ENCODE measurements around the gene FHAD1.

FHAD1 gene

DNA sequence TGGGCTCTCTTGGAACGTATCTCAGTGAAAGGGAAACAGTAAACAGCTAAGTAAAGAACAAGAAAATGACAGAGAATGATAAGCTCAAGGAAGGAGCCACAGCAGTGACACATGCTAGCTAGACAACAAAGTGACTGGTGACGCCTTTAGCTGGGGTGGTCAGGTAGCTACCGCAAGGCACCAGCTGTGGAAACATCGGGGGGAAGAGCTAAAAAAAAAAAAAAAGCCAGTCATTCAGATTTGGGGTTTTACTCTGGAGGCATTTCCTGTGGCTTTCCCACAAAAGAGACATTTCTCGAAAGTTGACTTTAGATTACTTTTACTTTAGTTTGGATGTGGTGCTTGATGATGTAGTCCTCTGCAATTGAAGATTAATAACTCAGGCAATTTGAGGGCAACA lies 2.1 kb downstream of the FHAD1 start:
- FAIRE-seq, result no peak

DNA sequence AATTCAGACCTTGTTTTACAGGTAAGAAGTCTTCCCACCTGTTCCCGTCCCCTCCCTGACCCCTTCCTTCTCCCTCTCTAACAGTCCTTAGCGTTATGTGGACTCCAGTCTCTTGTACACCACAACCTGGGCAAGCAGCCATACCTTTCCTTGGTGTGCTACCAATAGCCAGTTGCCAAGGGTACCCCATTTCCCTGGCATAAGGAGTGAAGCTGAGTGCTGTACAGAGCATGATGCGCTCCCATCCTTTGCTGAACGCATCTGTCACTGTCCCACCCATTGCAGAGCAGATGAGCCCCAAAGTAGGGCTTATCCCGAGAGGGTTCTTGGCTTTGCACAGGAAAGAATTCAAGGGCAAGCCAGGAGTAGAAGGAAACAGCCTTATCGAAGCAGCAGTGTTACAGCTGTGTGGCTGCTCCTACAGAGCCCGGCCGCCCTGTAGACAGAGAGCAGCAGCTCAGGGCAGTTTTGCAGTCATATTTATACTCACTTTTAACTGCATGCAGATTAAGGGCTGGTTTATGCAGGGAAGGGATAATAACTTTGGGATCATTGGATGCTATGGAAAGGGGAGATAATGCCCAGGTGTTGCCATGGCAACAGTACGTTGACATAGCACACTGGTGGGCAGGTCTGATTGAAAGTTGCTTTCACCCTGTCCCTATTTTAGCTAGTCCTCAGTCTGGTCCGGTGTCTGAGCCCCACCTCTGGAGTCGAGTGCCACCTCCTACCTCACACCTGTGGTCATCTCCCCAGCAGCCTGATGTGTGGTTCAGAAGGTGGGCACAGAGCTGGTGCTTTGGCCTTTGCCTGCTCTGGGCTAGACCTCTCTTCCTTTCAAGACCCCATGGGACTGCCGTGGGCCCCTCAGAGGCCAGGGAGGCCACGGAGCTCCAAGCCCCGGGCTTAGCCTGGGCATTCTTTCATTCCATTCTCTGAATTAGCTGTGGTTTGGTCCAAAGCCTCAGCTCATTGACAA lies 5.1 kb downstream of the FHAD1 start:
- FAIRE-seq, result no peak

DNA sequence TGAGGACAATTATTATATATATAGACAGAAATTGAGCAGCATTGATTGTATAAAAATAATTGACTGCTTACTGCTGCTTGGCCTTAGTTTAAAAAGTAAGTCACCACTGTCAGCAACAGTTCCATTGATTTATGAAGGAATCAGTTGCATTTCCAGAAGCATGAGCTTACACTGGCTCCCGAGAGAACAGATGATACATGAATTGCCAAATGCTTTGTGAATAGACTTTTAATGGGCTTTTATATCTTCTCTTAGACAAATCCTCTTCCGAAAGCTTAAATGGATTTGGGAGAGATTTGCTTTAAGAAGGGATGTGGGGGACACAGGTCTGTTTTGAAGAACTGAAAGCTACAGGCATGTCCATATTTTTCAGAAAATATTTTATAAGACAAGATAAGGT lies 7.5 kb downstream of the FHAD1 start:
- FAIRE-seq, result no peak

DNA sequence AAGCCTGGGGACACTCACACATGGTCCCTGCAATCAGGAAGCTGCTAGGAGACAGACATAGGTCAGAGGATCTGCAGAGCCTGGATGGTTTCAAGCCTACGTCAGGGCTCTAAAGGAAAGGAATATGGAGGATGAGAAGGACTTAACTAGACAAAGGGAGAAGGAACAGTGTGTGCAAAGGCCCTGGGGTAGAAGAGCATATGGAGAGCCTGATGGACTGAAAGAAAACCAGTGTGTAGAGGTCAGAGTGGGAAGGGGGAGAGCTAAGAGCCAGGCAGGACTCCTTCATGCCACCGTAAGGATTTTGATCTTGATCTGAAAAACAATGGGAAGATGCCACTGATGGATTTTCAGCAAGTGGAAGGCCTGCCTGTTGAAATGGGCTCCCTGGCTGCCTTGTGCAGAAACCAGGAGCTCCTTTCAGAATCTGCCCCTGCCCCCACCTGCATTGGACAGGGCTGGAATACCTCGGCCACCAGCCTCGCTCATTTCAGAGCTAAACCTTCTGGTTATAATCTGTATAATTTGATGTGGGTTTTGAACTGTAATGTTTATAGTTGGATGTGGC lies 8.6 kb downstream of the FHAD1 start:
- FAIRE-seq, result no peak

DNA sequence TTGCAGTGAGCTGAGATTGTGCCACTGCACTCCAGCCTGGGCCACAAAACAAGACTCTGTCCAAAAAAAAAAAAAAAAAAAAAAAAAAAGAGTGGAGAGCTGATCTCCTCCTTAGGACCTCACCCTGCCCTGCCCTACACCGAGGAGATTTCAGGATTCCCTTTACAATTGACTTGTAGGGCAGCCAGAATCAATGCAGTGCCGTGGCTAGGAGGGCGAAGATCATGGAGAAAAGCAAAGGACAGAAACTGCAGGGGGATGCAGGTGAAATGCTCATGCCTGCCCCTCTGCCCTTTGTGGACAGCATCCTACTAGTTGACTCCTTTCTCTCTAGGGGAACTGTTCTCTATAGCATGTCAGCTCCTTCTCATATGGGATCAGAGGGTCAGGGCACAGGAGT lies 9.6 kb downstream of the FHAD1 start:
- no peak for FAIRE-seq

DNA sequence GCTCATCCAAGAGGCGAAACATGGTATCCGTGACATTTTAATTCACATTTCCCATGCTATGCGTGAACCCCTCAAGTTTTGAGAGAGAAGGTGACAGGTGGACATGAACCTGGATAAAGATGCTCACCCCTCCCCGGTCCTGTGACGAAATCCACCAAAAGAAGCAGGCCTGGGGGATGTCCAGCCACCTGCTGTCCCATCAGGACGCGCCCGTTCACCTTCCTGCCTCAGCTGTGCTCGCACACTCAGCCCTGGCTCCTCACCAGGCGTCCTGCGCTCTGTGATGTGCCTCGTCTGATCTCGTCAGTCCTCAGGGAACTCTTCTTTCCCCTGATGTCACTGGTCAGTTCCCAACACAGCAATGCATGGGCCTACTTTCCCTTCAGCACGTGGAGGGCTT lies 10.3 kb downstream of the FHAD1 start:
- no peak for FAIRE-seq

DNA sequence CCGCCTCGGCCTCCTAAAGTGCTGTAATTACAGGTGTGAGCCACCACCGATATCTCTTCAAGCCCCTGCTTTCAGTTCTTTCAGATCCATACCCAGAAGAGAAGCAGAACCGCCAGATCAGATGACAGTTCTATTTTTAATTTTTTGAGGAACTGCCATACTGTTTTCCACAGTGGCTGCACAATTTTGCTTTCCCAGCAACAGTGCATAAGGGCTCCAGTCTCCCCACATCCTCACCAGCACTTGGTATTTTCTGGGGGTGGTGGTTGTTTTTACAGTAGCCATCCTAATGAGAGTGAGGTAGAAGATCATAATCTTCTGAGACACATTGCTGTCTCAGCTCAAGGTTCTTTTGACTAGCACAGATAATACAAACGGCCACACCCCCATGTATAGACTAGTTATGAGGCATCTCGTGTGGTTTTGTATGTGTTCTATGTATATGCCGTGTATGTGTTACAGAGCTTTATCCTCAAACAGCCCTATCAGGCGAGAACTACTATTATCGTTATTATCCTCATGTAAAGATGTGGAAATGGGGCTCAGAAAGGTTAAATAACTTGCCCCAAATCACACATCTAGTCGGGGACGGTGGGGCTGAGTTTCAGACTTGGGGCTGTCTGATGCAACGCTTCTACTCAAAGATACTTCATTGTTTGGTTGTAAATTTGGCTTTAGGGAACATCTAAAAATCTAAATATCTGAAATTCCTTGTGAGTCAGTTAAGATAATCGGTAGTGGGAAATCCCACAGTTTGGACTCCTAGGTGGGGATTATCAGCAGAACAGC lies 12.0 kb downstream of the FHAD1 start:
- FAIRE-seq, result no peak

DNA sequence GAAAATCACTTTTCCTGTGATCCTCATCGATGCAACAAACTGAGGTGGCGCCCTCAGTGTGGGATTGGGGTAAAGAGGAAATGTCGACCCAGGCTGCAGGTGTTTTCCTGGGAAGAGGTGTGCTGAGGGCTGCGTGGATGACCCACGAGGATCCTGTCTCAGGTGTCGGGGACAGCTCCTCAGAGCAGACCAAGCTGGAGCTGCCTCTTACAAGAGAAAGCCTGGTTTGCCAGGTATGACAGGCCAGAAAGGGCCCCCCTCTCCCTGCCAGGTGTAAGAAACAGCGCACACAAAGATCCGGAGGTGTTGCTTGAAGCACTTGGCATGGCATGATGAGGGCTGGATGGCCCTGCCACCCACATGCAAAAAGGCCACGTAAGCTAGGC lies 12.6 kb downstream of the FHAD1 start:
- no peak for FAIRE-seq

DNA sequence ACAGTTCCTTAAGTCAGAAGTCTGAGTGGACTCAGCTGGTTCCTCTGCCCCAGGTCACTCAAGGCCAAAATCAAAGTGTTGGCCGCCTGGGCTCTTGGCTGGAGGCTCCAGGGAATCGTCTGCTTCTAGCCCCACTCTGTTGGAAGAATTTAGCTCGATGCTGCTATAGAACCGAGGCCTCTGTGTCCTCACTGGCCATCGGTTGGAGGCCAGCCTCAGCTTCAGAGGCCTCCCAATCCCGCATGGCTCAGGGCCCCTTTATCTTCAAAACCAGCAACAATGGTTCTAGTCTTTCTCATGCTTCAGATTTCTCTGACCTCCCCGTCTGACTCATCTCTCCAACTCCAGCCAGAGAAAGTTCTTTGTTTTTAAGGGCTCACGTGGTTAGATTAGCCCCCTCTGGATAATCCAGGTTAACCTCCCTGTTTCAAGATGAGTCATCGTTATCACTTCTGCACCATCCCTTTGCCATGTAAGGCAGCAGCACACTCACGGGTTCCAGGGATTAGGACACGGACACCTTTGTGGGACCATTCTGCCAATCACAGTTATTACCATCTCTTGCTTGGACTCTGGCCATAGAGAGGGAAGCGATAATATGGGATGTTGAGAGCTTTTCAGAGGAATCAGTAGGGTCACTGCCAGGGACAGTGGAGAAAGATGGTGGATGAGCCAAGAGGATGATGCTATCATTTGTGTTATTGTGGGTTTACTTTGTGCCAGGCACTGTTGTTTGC lies 13.6 kb downstream of the FHAD1 start:
- no peak for FAIRE-seq

DNA sequence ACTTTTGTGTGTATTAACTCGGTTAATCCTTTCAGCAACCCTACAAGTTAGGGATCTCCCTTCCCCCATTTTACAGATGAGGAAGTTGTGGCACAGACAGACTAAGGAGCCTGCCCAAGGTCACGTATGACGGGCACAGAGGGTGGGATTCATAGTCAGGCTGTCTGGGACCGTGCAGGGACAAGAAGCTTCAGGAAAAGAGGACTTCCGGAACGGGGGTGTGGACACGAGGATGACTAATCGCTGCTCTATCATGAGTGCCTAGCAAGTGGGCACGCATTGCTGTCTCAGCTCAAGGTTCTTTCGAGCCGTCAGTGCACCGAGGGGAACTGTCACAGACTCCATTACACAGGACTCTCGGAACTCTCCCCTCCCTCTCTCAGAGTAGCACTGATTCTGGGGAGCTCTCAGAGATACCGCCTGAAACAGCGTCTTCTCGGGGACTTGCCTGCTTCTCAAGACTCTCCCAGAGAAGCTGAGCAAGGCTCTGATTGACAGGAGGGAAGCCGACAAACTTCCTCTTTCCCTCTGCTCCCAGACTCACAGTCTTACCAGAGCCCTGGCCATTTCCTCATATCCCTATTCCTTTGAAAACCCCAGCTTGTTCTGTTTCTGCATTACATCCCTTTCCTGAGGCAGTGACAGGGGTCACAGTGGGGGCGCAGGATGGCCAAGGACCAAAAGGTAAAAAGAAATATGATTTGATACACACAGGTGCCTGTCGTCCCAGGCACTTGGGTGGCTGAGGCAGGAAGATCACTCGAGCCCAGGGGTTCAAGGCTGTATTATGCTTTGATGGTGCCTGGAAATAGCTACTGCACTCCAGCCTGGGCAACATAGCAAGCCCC lies 14.4 kb downstream of the FHAD1 start:
- no peak for FAIRE-seq

DNA sequence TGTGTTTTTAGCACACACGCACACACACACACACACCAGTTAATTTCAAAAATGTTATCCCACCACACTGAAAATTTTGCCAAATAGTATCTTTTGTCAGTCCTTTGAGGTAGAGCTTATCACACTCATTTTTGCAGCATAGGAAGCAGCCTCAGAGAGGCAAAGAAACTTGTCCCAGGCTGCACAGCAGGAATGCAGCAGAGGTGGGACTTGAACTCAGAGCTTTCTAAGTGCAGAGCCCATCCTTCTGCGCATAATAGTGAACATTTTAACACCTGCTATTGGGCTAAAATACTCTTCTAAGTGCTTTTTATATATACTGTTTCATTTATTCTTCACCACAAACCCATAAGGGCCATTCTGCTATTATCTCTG lies 15.0 kb downstream of the FHAD1 start:
- no peak for FAIRE-seq

DNA sequence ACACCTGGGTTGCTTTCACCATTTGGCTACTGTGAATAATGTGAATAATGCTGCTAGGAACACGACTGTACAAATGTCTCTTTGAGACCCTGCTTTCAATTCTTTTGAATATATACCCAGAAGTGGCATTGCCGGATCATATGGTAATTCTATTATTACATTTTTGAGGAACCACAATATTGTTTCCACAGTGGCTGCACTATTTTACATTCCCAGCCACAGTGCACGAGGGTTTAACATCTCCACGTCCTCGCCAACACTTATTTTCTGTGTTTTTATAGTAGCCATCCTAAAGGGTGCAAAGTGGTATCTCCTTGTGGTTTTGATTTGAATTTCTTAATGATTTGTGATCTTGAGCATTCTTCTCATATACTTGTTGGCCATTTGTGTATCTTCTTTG lies 15.7 kb downstream of the FHAD1 start:
- no peak for FAIRE-seq

DNA sequence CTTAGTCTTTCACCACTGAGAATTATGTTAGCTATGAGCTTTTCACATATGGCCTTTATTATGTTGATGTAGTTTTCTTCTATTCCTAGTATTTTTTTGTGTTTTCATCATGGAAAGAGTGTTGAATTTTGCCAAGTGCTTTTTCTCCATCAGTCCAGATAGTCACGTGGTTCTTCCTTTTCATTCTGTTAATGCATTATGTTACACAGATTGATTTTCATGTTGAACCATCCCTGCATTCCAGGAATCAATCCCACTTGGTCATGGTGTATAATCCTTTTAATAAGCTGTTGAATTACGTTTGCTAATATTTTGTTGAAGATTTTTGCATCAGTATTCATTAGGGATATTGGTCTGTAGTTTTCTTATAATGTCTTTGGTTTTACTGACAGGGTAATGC lies 17.7 kb downstream of the FHAD1 start:
- FAIRE-seq, result no peak

DNA sequence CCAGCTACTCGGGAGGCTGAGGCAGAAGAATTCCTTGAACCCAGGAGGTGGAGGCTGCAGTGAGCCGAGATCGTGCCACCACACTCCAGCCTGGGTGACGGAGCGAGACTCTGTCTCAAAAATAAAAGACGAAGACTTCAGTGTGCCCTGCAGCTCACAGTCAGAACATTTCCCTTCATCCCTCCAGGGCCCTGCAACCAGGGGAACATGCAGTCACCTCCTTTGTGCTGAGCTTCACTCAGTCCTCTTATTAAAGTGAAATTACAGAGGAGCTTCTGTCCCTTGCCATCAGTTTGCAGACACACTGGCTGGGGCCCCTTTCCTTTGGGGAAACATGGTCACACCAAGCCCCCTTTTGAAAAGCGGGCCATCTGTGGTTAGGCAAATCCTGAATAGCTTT lies 24.2 kb downstream of the FHAD1 start:
- no peak for FAIRE-seq

DNA sequence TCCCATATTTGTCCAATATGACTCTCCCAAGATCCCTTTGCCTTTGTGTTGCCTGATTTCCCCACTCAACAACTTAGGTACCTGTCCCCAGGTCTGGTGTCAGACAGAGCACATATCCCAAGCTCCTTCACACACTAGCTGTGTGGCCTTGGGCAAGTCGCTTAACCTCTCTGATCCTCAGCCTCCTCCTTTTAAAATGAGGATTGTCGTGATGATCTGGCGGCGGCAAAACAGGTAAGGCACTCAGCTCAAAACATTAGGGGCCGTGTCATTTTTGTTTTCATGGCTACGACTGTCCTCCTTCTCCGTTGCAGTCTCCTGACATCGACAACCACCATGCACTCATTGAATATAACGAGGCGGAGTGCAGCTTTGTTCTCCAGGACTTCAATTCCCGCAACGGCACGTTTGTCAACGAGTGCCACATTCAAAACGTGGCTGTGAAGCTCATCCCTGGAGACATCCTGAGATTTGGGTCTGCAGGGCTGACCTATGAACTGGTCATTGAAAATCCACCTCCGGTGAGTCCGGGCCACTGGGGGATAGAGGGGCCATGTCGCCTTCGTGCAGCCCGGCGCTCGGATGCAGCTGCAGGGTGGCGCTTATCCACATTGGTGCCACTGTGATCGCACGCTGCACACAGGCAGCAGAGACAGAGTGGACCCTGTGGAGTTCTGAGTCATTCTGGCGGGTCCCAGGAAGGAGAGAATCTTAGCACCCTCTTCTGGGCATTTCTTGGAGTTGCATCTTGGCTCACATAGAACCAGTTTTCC lies 25.2 kb downstream of the FHAD1 start:
- FAIRE-seq, result peak; percentile 68

DNA sequence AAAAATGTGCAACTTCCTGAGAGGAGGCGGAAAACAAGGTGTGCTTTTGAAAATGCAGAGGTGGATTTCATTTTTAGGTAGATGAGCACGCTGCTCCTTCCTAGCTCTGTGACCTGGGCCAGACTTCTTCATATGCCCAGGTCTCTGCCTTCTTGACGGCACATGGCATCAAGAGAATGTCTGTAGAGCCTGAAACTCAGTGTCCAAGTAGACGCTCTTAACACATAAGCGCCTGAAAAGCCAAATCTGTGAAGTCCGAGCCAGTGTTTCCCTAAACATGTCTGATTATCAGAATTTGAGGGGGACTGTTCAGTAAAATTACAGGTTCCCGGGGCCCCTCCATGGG lies 25.7 kb downstream of the FHAD1 start:
- no peak for FAIRE-seq

DNA sequence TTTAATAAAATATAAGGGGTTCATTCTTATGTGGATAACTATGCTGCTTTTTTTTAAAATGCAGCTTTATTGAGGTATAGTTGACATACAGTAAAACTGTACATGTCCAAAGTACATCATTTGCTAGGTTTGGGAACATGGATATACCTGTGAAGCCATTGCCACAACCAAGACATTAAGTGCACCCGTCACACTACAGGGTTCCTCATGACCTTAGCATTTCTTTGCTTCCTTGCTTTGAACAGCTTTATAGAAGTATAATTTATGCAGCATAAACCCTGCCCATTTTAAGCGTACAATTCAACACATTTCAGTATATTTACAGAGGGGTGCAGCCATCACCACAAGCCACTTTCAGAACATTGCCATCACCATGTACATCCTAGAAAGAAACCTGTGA lies 26.3 kb downstream of the FHAD1 start:
- FAIRE-seq, result no peak

DNA sequence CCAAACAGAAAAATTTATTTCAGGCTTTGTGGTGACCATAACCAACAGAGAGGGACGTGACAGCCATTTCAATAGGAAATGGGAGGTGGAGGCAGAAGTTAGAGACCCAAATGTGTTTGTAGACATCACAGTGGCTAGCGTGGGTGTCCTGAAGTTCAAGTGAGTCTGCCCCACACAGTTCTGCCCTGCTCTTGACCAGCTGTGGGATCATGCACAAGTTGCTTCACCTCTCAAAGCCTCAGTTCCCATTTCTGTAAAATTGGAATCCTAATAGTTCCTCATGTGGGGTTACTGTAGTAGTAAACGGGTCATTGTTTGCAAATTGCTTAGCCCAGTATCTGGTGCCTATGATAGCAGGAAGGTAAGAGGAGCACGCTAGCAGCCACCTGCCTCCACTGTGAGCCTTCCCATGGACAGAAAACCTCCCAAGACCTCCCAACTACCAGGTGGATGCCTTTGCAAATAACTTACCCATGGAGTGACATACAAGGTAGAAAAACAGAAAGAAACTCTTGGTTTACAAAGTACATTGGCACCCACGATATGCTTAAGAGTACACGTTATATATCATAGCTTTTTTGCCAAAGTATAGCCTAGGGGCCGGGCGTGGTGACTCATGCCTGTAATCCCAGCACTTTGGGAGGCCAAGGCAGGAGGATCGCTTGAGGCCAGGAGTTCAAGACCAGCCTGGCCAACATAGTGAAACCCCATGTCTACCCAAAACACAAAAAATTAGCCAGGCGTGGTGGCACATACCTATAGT lies 29.1 kb downstream of the FHAD1 start:
- FAIRE-seq, result no peak

DNA sequence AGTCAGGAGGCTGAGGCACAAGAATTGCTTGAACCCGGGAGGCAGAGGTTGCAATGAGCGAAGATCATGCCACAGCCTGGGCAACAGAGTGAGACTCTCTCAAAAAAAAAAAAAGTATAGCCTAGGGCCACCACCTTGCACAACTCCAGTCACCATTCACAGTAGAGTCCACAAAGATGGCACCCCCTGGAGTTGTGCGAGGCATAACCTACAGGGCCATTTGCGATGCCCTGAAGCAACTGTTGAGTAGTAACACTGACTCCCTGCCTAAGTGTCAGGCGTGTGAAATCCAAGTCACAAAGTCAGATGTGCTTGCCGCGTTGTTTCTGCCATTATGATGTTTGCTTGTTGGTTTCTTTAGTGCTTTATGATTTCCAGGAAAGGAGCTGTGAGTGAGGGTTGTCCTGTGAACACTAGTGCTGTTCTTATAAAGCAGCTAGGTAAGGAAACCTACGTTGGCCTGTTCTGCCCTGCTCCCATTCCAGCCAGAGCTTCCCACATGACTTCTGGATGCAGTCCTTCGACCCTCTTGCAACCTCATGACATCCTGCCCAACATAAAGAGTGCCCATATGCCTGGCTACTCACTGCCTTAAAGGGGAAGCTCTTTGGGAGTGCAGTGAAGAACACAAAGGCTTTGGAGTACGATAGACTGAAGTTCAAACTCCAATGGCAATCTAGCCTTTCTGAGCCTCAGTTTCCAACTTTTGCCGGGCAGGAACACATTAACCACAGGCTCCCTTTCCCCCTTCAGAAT lies 29.8 kb downstream of the FHAD1 start:
- no peak for FAIRE-seq

DNA sequence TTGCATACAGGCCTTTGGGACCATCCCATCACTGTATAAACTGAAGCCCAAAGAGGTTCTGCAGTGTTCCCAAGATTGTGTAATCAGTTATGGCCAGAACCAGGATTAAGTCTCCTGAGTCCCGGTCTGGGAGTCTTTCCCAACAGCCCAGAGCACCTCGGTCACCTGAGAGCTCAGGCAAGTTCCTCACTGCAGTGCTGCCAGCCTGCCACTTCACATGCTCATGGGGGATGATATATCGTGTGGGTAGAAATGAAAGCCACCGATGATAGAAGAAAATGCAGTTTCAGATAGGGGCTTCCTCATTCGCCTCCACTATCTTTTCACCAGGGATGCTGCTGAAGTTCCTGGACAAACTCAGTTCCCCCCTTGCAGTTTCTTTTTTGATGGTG lies 30.4 kb downstream of the FHAD1 start:
- no peak for FAIRE-seq
